ENCODE data around the gene ASAP3. TPM values are rescaled to one million over a fixed set of nuclear protein-coding genes. Genes with fewer than 3 reads are reported as not detected.

The ASAP3 gene
- total and polyA plus RNA-seq, 2 donors (not counting 3 experiments of a cell fraction or from before 2014, with no cell fraction given), result 12.5 to 14.2 TPM

- Histone ChIP-seq H3K36me3 (ENCODE audit: control insufficient read depth in 2 of 2, extremely low read depth in 1 of 2, insufficient read depth in 2 of 2, low read length in 2 of 2) (peaks cover 0 to 3% of the 10 kb centered on the region in 2 experiments), H4K20me1 (replicated peaks; ENCODE audit: control insufficient read depth, extremely low read depth, insufficient read depth, low read length) (no peaks in the 10 kb centered on the region), H3K9ac (replicated peaks; ENCODE audit: extremely low read depth, insufficient read depth, low read length) (no peak overlapping the region), H3K27ac (ENCODE audit: insufficient read depth, low read depth, low read length) (no peak overlapping the region), H3K4me1 (ENCODE audit: control insufficient read depth, extremely low read depth, insufficient read depth, low read length) (no peaks in the 10 kb centered on the region), H2AFZ (ENCODE audit: low read depth, low read length) (no peak overlapping the region), H3K9me1 (replicated peaks; ENCODE audit: control insufficient read depth, extremely low read depth, insufficient read depth, low read length) (no peaks in the 10 kb centered on the region), H3K9me3 (replicated peaks; ENCODE audit: control insufficient read depth, insufficient read depth, low read length) (no peaks in the 10 kb centered on the region), H3K27me3 (ENCODE audit: control insufficient read depth in 2 of 2, insufficient read depth in 2 of 2, low read length in 2 of 2) (no peaks in the 10 kb centered on the region), H3K4me3 (replicated peaks in 1 of 3; ENCODE audit: insufficient read depth in 1 of 3, low read depth in 1 of 3, low read length in 3 of 3) (no peak overlapping the region), H3K79me2 (ENCODE audit: control insufficient read depth, insufficient read depth, low read length) (no peaks in the 10 kb centered on the region), H3K4me2 (ENCODE audit: insufficient read depth, low read length) (no peak overlapping the region)
- POLR2A ChIA-PET, result no interaction called here
- FAIRE-seq (no peak), DNase-seq (ENCODE audit: low read depth, low spot score) (no peak)
- no TSS peak for BruUV-seq (replicated peaks)
- dilution Hi-C loops (cut with MboI; ENCODE audit: extremely low pct_ligation_motif_present, low sequenced_read_pairs) (no loop called here), intact Hi-C loops (cut with micrococcal nuclease) (no loop called here)
- CTCF ChIA-PET, result interaction anchor here (1.3 kb wide), 1 partner anchor 9 kb away, joined by 3 read pairs; the partner anchor contains the start of gene TCEA3
- TF ChIP-seq CTCF (IDR thresholded peaks at IDR 0.05; ENCODE audit: extremely low read depth in 1 of 2, insufficient read depth in 1 of 2, low read depth in 1 of 2, low read length in 2 of 2), result no peak
- TF ChIP-seq MAX (IDR thresholded peaks at IDR 0.05; ENCODE audit: insufficient read depth, insufficient read length), result no peak
- TF ChIP-seq MYC (IDR thresholded peaks at IDR 0.05; ENCODE audit: low read depth, low read length), result no peak
- TF ChIP-seq EZH2 (IDR thresholded peaks at IDR 0.05; ENCODE audit: borderline replicate concordance, low read depth, low read length, severe bottlenecking), result no peak
- TF ChIP-seq FOS (IDR thresholded peaks at IDR 0.05; ENCODE audit: borderline replicate concordance, insufficient read depth, low read length), result no peak
- TF ChIP-seq POLR2A (IDR thresholded peaks at IDR 0.05; ENCODE audit: low read depth, low read length), result no peak
- TF ChIP-seq GATA2 (IDR thresholded peaks at IDR 0.05; ENCODE audit: insufficient read depth, insufficient read length, low read depth, low read length), result no peak
- no peak for TF ChIP-seq JUN (IDR thresholded peaks at IDR 0.05; ENCODE audit: borderline replicate concordance, insufficient read depth, insufficient read length, low read depth)
- no peak for TF ChIP-seq POLR2AphosphoS5 (IDR thresholded peaks at IDR 0.05; ENCODE audit: insufficient read depth, low read depth, low read length)
Observed at GRCh38 chr1:23433122-23433521, 50.9 kb downstream of the ASAP3 start.

Data from endothelial cell of umbilical vein (primary cell).